ENCODE data around the gene ILF2. TPM values are rescaled to one million over a fixed set of nuclear protein-coding genes. Genes with fewer than 3 reads are reported as not detected.

The ILF2 gene
- total and polyA plus RNA-seq, 2 of the 13 experiments (the other 11 are each of a cell fraction or from before 2014, with no cell fraction given): 292 to 366 TPM

GRCh38 chr1:153648000-153648643 lies 22.7 kb downstream of the ILF2 start:
- no peak overlapping the region for H3K4me2 ChIP-seq (ENCODE audit: low read depth, low read length)
- ATAC-seq (no peak), FAIRE-seq (no peak), DNase-seq (ENCODE audit: low spot score) (no peak)
- TF ChIP-seq FOXP4 (CRISPR knock-in tag; IDR thresholded peaks at IDR 0.05): 0 out of 2 replicates have a peak, but pooled peaks have one; percentile 5
- peak in 1 of 2 experiments; percentile 44; a peak in 1 of 4 replicates for TF ChIP-seq POLR2A (IDR thresholded peaks at IDR 0.05; ENCODE audit: insufficient read depth in 1 of 2, low read depth in 2 of 2, low read length in 2 of 2)
- TF ChIP-seq ZXDC (CRISPR knock-in tag; IDR thresholded peaks at IDR 0.05): no peak
- no peak for TF ChIP-seq EP300 (IDR thresholded peaks at IDR 0.05; ENCODE audit: low read depth in 2 of 2, low read length in 2 of 2)
- 0 out of 2 replicates have a peak, but pooled peaks have one; percentile 21 for TF ChIP-seq EP300 (CRISPR knock-in tag; IDR thresholded peaks at IDR 0.05; ENCODE audit: borderline replicate concordance)
- TF ChIP-seq ZNF558 (CRISPR knock-in tag; IDR thresholded peaks at IDR 0.05; ENCODE audit: borderline replicate concordance): no peak
- no peak for TF ChIP-seq KLF9 (CRISPR knock-in tag; IDR thresholded peaks at IDR 0.05; ENCODE audit: low read depth)
- TF ChIP-seq POLR2AphosphoS2 (IDR thresholded peaks at IDR 0.05; ENCODE audit: low read depth, low read length): peak; percentile 64; the same call in 1 of the 2 replicates
- peak; percentile 76 for TF ChIP-seq AGO1 (IDR thresholded peaks at IDR 0.05; ENCODE audit: low read depth, low read length, poor library complexity, severe bottlenecking)
- TF ChIP-seq RBM22 (optimal IDR thresholded peaks at IDR 0.05; ENCODE audit: low read length): peak; percentile 54
- TF ChIP-seq AGO2 (optimal IDR thresholded peaks at IDR 0.05; ENCODE audit: low read depth, low read length): peak; percentile 83
- TF ChIP-seq PAF1 (CRISPR knock-in tag; IDR thresholded peaks at IDR 0.05): peak; percentile 84; the same call in 1 of the 2 replicates
- in situ Hi-C loops (cut with HindIII; ENCODE audit: extremely low pct_ligation_motif_present, low pct_unique_long_range_greater_than_20kb) (no loop called here), intact Hi-C loops (cut with micrococcal nuclease; ENCODE audit: unreplicated experiment) (no loop called here)
- H3K79me2 ChIP-seq (ENCODE audit: insufficient read depth, low read length): no peaks in the 10 kb centered on the region
- no peak overlapping the region for H3K4me3 ChIP-seq (replicated peaks in 1 of 3; ENCODE audit: insufficient read depth in 1 of 3, low read depth in 2 of 3, low read length in 3 of 3)
- H3K4me1 ChIP-seq (ENCODE audit: insufficient read depth, low read length): peaks cover 19% of the 10 kb centered on the region
- H3K27ac ChIP-seq (ENCODE audit: extremely low read length, insufficient read depth, low read length): no peak overlapping the region
- H3K9ac ChIP-seq (ENCODE audit: insufficient read depth, low read depth, low read length): no peak overlapping the region
- CTCF ChIA-PET (ENCODE audit: low intra/inter-chr PET ratio, low total read pairs): no interaction called here
- no peak overlapping the region for H2AFZ ChIP-seq (ENCODE audit: low read length)
- H3K9me3 ChIP-seq (ENCODE audit: low read length): no peaks in the 10 kb centered on the region
- H3K36me3 ChIP-seq (replicated peaks in 1 of 2; ENCODE audit: control insufficient read depth in 1 of 2, insufficient read depth in 2 of 2, low read length in 2 of 2): peaks cover 8 to 30% of the 10 kb centered on the region in 2 experiments
- POLR2A ChIA-PET: interaction anchor here (1.3 to 4.6 kb wide), 8 partner anchors 10 to 140 kb away, joined by 3 to 36 read pairs (median 7); partner anchors contain the start of genes CHTOP, S100A1, S100A13 and SNAPIN
- no peaks in the 10 kb centered on the region; the same call in 1 of the 2 replicates for H4K20me1 ChIP-seq (ENCODE audit: insufficient read depth, low read length)
- 84% methylated on average over 9 of the region's 10 CpGs for WGBS (ENCODE audit: low lambda C conversion rate)
- no peaks in the 10 kb centered on the region for H3K27me3 ChIP-seq (ENCODE audit: control insufficient read depth in 1 of 2, insufficient read depth in 2 of 2, low read length in 2 of 2)
- no TSS peak for BruUV-seq (replicated peaks)
